HCT116 (cell line): ENCODE measurements around the gene SRSF7. TPM values are rescaled to one million over a fixed set of nuclear protein-coding genes. Genes with fewer than 3 reads are reported as not detected.

ENCODE experiments used
- ATAC-seq: fragments of 200-7000 bp; cut with Tn5 transposase; 2 replicates; pipeline ENCODE4 v1.9.1; 2020; ENCODE audit warnings: mild to moderate bottlenecking, moderate library complexity
- BruUV-seq: library from RNA; stranded (reverse); fragments of 400-500 nt; replicated peaks from 2 replicates; lab custom pipeline; 2021; lab: Mats Ljungman, UMichigan
- CTCF ChIA-PET: fragments of 300-600 bp; sonication (Branson Sonifier 250); formaldehyde crosslinking; loops from one replicate; lab custom pipeline; 2021; ENCODE audit warnings: antibody characterized with exemption; lab: Charles Lee
- POLR2A ChIA-PET: fragments of 300-600, 350-600 bp; sonication (Branson Sonifier 250); formaldehyde crosslinking; loops from one replicate; lab custom pipeline; 2021; ENCODE audit warnings: antibody characterized with exemption; lab: Charles Lee
- RAD21 ChIA-PET, 2 experiments: fragments of 300-600 bp; sonication (Branson Sonifier 250); formaldehyde crosslinking; loops; one replicate each; lab custom pipeline; 2023; ENCODE audit warnings: low total read pairs in 2 of 2; ENCODE audit not compliant: uncharacterized antibody in 2 of 2, unreplicated experiment in 2 of 2, low non-redundant PET in 1 of 2; lab: Charles Lee
- DNase-seq: peaks from one replicate; pipeline ENCODE4 v3.0.0-alpha.2; 2010; ENCODE audit warnings: low read depth, low spot score
- H2AFZ ChIP-seq: fragments of 200-600 bp; shearing (Covaris generic), sonication (generic); 2 replicates; pipeline ENCODE4 v1.6.1; 2017; ENCODE audit warnings: low read depth, mixed run types, mixed read lengths, antibody characterized with exemption, low read length; ENCODE audit not compliant: poor library complexity, severe bottlenecking
- H3K27ac ChIP-seq: 2 replicates; pipeline ENCODE4 v1.5.1; 2012; ENCODE audit warnings: low read depth, low read length
- H3K27me3 ChIP-seq: fragments of 200-600 bp; sonication (generic); 2 replicates; pipeline ENCODE4 v1.6.1; 2016; ENCODE audit warnings: mixed run types, low read length, mixed read lengths; ENCODE audit not compliant: insufficient read depth
- H3K36me3 ChIP-seq, 2 experiments: fragments of 200-500 bp in 1 of 2; fragments of 200-600 bp in 1 of 2; sonication (Bioruptor generic) in 1 of 2; sonication (generic) in 1 of 2; 2 replicates each; pipeline versions ENCODE4 v1.5.1 to v1.6.1; 2014 to 2016; ENCODE audit warnings: low read length in 2 of 2, inconsistent platforms in 1 of 2, mixed read lengths in 1 of 2, mixed run types in 1 of 2; ENCODE audit not compliant: insufficient read depth in 2 of 2, control insufficient read depth in 1 of 2
- H3K4me1 ChIP-seq, 2 experiments: fragments of 200-600 bp in 1 of 2; sonication (generic) in 1 of 2; 2 replicates each; pipeline versions ENCODE4 v1.5.1 to v1.6.1; 2012 to 2017; ENCODE audit warnings: low read length in 2 of 2, inconsistent platforms in 1 of 2, mild to moderate bottlenecking in 1 of 2, mixed read lengths in 1 of 2, mixed run types in 1 of 2, moderate library complexity in 1 of 2; ENCODE audit not compliant: insufficient read depth in 2 of 2, control insufficient read depth in 1 of 2
- H3K4me2 ChIP-seq: fragments of 200-600 bp; sonication (generic); 2 replicates; pipeline ENCODE4 v1.6.1; 2017; ENCODE audit warnings: mixed run types, low read length, mixed read lengths
- H3K4me3 ChIP-seq, 2 experiments: fragments of 200-600 bp in 1 of 2; sonication (generic) in 1 of 2; replicated peaks in 1 of 2; 2 replicates each; pipeline ENCODE4 v1.5.1; 2011 to 2016; ENCODE audit warnings: low read length in 2 of 2, control low read depth in 1 of 2, low read depth in 1 of 2, mild to moderate bottlenecking in 1 of 2, mixed read lengths in 1 of 2, mixed run types in 1 of 2
- H3K79me2 ChIP-seq: fragments of 200-600 bp; sonication (generic); 2 replicates; pipeline ENCODE4 v1.6.1; 2017; ENCODE audit warnings: mild to moderate bottlenecking, mixed run types, low read length, moderate library complexity, mixed read lengths; ENCODE audit not compliant: insufficient read depth
- H3K9ac ChIP-seq: fragments of 200-600 bp; sonication (generic); 2 replicates; pipeline ENCODE4 v1.6.1; 2016; ENCODE audit warnings: low read length, mixed read lengths
- H3K9me2 ChIP-seq: fragments of 200-600 bp; sonication (generic), shearing (Covaris generic); 2 replicates; pipeline ENCODE4 v1.6.1; 2017; ENCODE audit warnings: mixed run types, mild to moderate bottlenecking, moderate library complexity; ENCODE audit not compliant: insufficient read depth
- H3K9me3 ChIP-seq, 2 experiments: fragments of 200-500 bp in 1 of 2; fragments of 200-600 bp in 1 of 2; sonication (Bioruptor generic) in 1 of 2; sonication (generic) in 1 of 2; 2 replicates each; pipeline ENCODE4 v1.6.1; 2014 to 2017; ENCODE audit warnings: low read length in 2 of 2, mixed read lengths in 2 of 2, inconsistent platforms in 1 of 2, low read depth in 1 of 2, mild to moderate bottlenecking in 1 of 2, mixed run types in 1 of 2, moderate library complexity in 1 of 2; ENCODE audit not compliant: control insufficient read depth in 1 of 2, insufficient read depth in 1 of 2
- H4K20me1 ChIP-seq: fragments of 200-600 bp; sonication (generic), shearing (Covaris generic); 2 replicates; pipeline ENCODE4 v1.6.1; 2017; ENCODE audit warnings: mixed run types, mild to moderate bottlenecking, moderate library complexity; ENCODE audit not compliant: insufficient read depth
- CBX3 ChIP-seq: IDR thresholded peaks from 2 replicates; pipeline ENCODE4 v1.6.1; 2012; ENCODE audit warnings: low read depth
- CEBPB ChIP-seq: IDR thresholded peaks from 2 replicates; pipeline ENCODE4 v1.6.1; 2012; ENCODE audit warnings: low read depth
- CTCF ChIP-seq, 3 experiments: fragments of 200-600 bp in 1 of 3; sonication (generic) in 1 of 3; IDR thresholded peaks in 2 of 3; conservative IDR thresholded peaks in 1 of 3; 2 replicates each; pipeline ENCODE4 v1.5.1; 2012 to 2017; ENCODE audit warnings: low read depth in 2 of 3, low read length in 2 of 3, antibody characterized with exemption in 1 of 3, borderline replicate concordance in 1 of 3, control low read depth in 1 of 3, mild to moderate bottlenecking in 1 of 3, mixed read lengths in 1 of 3, mixed run types in 1 of 3, moderate library complexity in 1 of 3; ENCODE audit not compliant: insufficient read depth in 1 of 3
- EGR1 ChIP-seq: IDR thresholded peaks from 2 replicates; pipeline ENCODE4 v1.6.1; 2012; ENCODE audit warnings: low read depth
- ELF1 ChIP-seq: IDR thresholded peaks from 2 replicates; pipeline ENCODE4 v1.6.1; 2012; ENCODE audit warnings: low read depth, borderline replicate concordance
- EZH2 ChIP-seq: fragments of 200-600 bp; sonication (generic); IDR thresholded peaks from 2 replicates; pipeline ENCODE4 v1.6.1; 2017; ENCODE audit warnings: antibody characterized with exemption, mixed run types
- POLR2A ChIP-seq: IDR thresholded peaks from 2 replicates; pipeline ENCODE4 v1.7.0; 2011; ENCODE audit warnings: borderline replicate concordance; ENCODE audit not compliant: insufficient read depth, insufficient read length; ENCODE audit errors: extremely low read depth
- RAD21 ChIP-seq: IDR thresholded peaks from 2 replicates; pipeline ENCODE4 v1.6.1; 2012; ENCODE audit warnings: low read depth, mild to moderate bottlenecking
- REST ChIP-seq: IDR thresholded peaks from 2 replicates; pipeline ENCODE4 v1.6.1; 2012; ENCODE audit warnings: low read depth
- SIN3A ChIP-seq: IDR thresholded peaks from 2 replicates; pipeline ENCODE4 v1.6.1; 2012; ENCODE audit warnings: low read depth
- SP1 ChIP-seq: IDR thresholded peaks from 2 replicates; pipeline ENCODE4 v1.6.1; 2012; ENCODE audit warnings: low read depth
- SRF ChIP-seq: IDR thresholded peaks from 2 replicates; pipeline ENCODE4 v1.6.1; 2012; ENCODE audit warnings: low read depth
- TCF7L2 ChIP-seq: IDR thresholded peaks from 2 replicates; pipeline ENCODE4 v1.7.0; 2011; ENCODE audit warnings: borderline replicate concordance, inconsistent platforms; ENCODE audit not compliant: insufficient read depth, insufficient read length; ENCODE audit errors: extremely low read depth
- YY1 ChIP-seq: IDR thresholded peaks from 2 replicates; pipeline ENCODE4 v1.6.1; 2011; ENCODE audit warnings: low read length, low read depth, moderate library complexity, mild to moderate bottlenecking; ENCODE audit not compliant: insufficient replicate concordance; ENCODE audit errors: extremely low read depth
- ZFX ChIP-seq: fragments of 450-650 bp; IDR thresholded peaks from 2 replicates; pipeline ENCODE4 v1.6.1; 2017
- intact Hi-C: fragments of 100-400 bp; cut with micrococcal nuclease; formaldehyde crosslinking; loops from 2 replicates; pipeline ENCODE4 v1.10.0; 2022
- total RNA-seq: library from RNA; stranded (reverse); gene quantifications from one replicate; pipeline ENCODE4 v1.2.1, GENCODE V29; 2021; ENCODE audit not compliant: unreplicated experiment

Gene SRSF7
- total RNA-seq, 1 experiment from 2014 or later, result 215 TPM

GRCh38 chr2:38740851-38741731, 10.1 kb downstream of the SRSF7 start:
- H3K9me3 ChIP-seq, result no peaks in the 10 kb centered on the region
- ChIA-PET POLR2A (interaction anchor here (3.9 kb wide), 1 partner anchor 10 kb away, joined by 21 read pairs; the partner anchor contains the start of gene SRSF7), RAD21 (no interaction called here), CTCF (interaction anchor here (1.0 kb wide), 1 partner anchor 159 kb away, joined by 4 read pairs; no protein-coding TSS in a partner anchor)
- no peak overlapping the region for H3K4me3 ChIP-seq
- no peaks in the 10 kb centered on the region for H3K27me3 ChIP-seq
- no peaks in the 10 kb centered on the region for H3K4me1 ChIP-seq
- ATAC-seq, result peak; percentile 56
- no peaks in the 10 kb centered on the region for H3K9me2 ChIP-seq
- peaks cover 39% of the 10 kb centered on the region; the same call in 1 of the 2 replicates for H4K20me1 ChIP-seq
- H3K27ac ChIP-seq, result 0 out of 2 replicates have a peak overlapping the region, but pooled peaks have one; percentile 0
- H3K4me2 ChIP-seq, result no peak overlapping the region
- intact Hi-C loops, result loop anchor here (5.0 kb wide), 3 partner anchors 159 to 424 kb away; no protein-coding TSS in a partner anchor
- H3K9ac ChIP-seq, result no peak overlapping the region
- BruUV-seq, result no TSS peak
- TF ChIP-seq TCF7L2, result no peak
- no peak for TF ChIP-seq POLR2A
- no peak for TF ChIP-seq REST
- no peak for TF ChIP-seq ZFX
- no peak for TF ChIP-seq EZH2
- no peak for TF ChIP-seq CBX3
- no peak for TF ChIP-seq CEBPB
- TF ChIP-seq YY1, result no peak
- TF ChIP-seq RAD21, result peak; percentile 61
- TF ChIP-seq SP1, result no peak
- TF ChIP-seq SIN3A, result no peak
- no peak for TF ChIP-seq EGR1
- peak in 2 of 3 experiments; percentile 41 to 56; a peak in 3 of 6 replicates for TF ChIP-seq CTCF (IDR thresholded peaks at IDR 0.05 in 2 of 3, conservative IDR thresholded peaks at IDR 0.05 in 1 of 3; ENCODE audit: borderline replicate concordance in 1 of 3, insufficient read depth in 1 of 3, low read depth in 2 of 3, low read length in 2 of 3)
- no peak for TF ChIP-seq ELF1
- no peak for TF ChIP-seq SRF
- peaks cover 31 to 52% of the 10 kb centered on the region in 2 experiments for H3K36me3 ChIP-seq
- H2AFZ ChIP-seq, result no peak overlapping the region
- H3K79me2 ChIP-seq, result peaks cover 80% of the 10 kb centered on the region
- DNase-seq, result no peak
